HepG2 (cell line): Measurements from ENCODE around the gene KRTAP10-5. TPM values are rescaled to one million over a fixed set of nuclear protein-coding genes. Genes with fewer than 3 reads are reported as not detected.

ENCODE experiments used
- ATAC-seq: fragments of 200-7000 bp; cut with Tn5 transposase; 3 replicates; pipeline ENCODE4 v1.9.1; 2020; ENCODE audit warnings: mild to moderate bottlenecking, moderate library complexity
- BruUV-seq: library from RNA; stranded (reverse); fragments of 400-500 nt; replicated peaks from 2 replicates; lab custom pipeline; 2021; lab: Mats Ljungman, UMichigan
- CTCF ChIA-PET: fragments of 300-600 bp; formaldehyde crosslinking; extraction: SDS; loops from one replicate; lab custom pipeline; 2021; ENCODE audit warnings: low total read pairs, inconsistent platforms, low intra/inter-chr PET ratio; lab: Yijun Ruan, JAX
- POLR2A ChIA-PET: fragments of 350-600 bp; sonication (Branson Sonifier 250); formaldehyde crosslinking; loops from one replicate; lab custom pipeline; 2020; ENCODE audit warnings: antibody characterized with exemption, inconsistent platforms; lab: Yijun Ruan, JAX
- DNase-seq: peaks from one replicate; pipeline ENCODE4 v3.0.0-alpha.2; 2015; ENCODE audit warnings: low spot score
- FAIRE-seq: peaks from 3 replicates; lab custom pipeline; 2011; peaks lifted over from hg19 to GRCh38; lab: Jason Lieb, UNC
- H2AFZ ChIP-seq: one replicate; pipeline ENCODE4 v1.6.1; 2011; ENCODE audit warnings: low read length, inconsistent platforms
- H3K27ac ChIP-seq: fragments of 300-600 bp; 3 replicates; pipeline ENCODE4 v1.8.0; 2011; ENCODE audit warnings: mixed run types, mild to moderate bottlenecking, mixed read lengths, low read length, inconsistent platforms; ENCODE audit not compliant: insufficient read depth; ENCODE audit errors: extremely low read length
- H3K27me3 ChIP-seq, 2 experiments: fragments of 200-600 bp in 1 of 2; 2 replicates in 1 of 2; 3 replicates in 1 of 2; pipeline versions ENCODE4 v1.6.0 to v1.8.0; 2011; ENCODE audit warnings: low read length in 2 of 2, mild to moderate bottlenecking in 2 of 2, moderate library complexity in 2 of 2, inconsistent platforms in 1 of 2; ENCODE audit not compliant: insufficient read depth in 2 of 2, control insufficient read depth in 1 of 2
- H3K36me3 ChIP-seq, 2 experiments: fragments of 200-600 bp in 1 of 2; replicated peaks in 1 of 2; 2 replicates in 1 of 2; 3 replicates in 1 of 2; pipeline versions ENCODE4 v1.5.1 to v1.8.0; 2011; ENCODE audit warnings: low read length in 2 of 2, inconsistent platforms in 1 of 2; ENCODE audit not compliant: insufficient read depth in 2 of 2, control insufficient read depth in 1 of 2
- H3K4me1 ChIP-seq: 2 replicates; pipeline ENCODE4 v1.5.1; 2012; ENCODE audit warnings: low read length, inconsistent platforms; ENCODE audit not compliant: insufficient read depth
- H3K4me2 ChIP-seq: 2 replicates; pipeline ENCODE4 v1.6.0; 2011; ENCODE audit warnings: low read depth, low read length, inconsistent platforms
- H3K4me3 ChIP-seq, 3 experiments: fragments of 200-600 bp in 1 of 3; sonication (generic), shearing (Covaris generic) in 1 of 3; replicated peaks in 1 of 3; 2 replicates each; pipeline ENCODE4 v1.5.1; 2011 to 2016; ENCODE audit warnings: low read length in 3 of 3, inconsistent platforms in 2 of 3, low read depth in 2 of 3, mild to moderate bottlenecking in 2 of 3, control low read depth in 1 of 3, mixed read lengths in 1 of 3; ENCODE audit not compliant: insufficient read depth in 1 of 3
- H3K79me2 ChIP-seq: one replicate; pipeline ENCODE4 v1.6.1; 2011; ENCODE audit warnings: low read length, inconsistent platforms; ENCODE audit not compliant: insufficient read depth
- H3K9ac ChIP-seq: 2 replicates; pipeline ENCODE4 v1.6.0; 2011; ENCODE audit warnings: mild to moderate bottlenecking, low read depth, low read length, inconsistent platforms; ENCODE audit not compliant: insufficient read depth
- H3K9me3 ChIP-seq: 2 replicates; pipeline ENCODE4 v1.5.1; 2012; ENCODE audit warnings: mild to moderate bottlenecking, low read length
- H4K20me1 ChIP-seq: 2 replicates; pipeline ENCODE4 v1.6.0; 2011; ENCODE audit warnings: inconsistent platforms, mild to moderate bottlenecking, low read length, moderate library complexity; ENCODE audit not compliant: insufficient read depth
- ARID5B ChIP-seq: IDR thresholded peaks from 2 replicates; pipeline ENCODE4 v1.4.0; 2020; ENCODE audit warnings: mild to moderate bottlenecking, missing genetic modification reagents
- BHLHE40 ChIP-seq: IDR thresholded peaks from 2 replicates; pipeline ENCODE4 v1.6.1; 2011; ENCODE audit warnings: low read length, improper control_type of control experiment
- CBFB ChIP-seq: sonication (generic); formaldehyde crosslinking; IDR thresholded peaks from 2 replicates; pipeline ENCODE4 v1.4.0; 2020; ENCODE audit warnings: missing genetic modification reagents
- KAT8 ChIP-seq: IDR thresholded peaks from 2 replicates; pipeline ENCODE4 v1.6.1; 2016; ENCODE audit warnings: missing genetic modification reagents, missing compliant biosample characterization
- SATB2 ChIP-seq: sonication (generic); formaldehyde crosslinking; IDR thresholded peaks from 2 replicates; pipeline ENCODE4 v1.5.0; 2020; ENCODE audit warnings: missing genetic modification reagents
- TARDBP ChIP-seq: sonication (generic); formaldehyde crosslinking; IDR thresholded peaks from 2 replicates; pipeline ENCODE4 v1.8.0; 2022; ENCODE audit warnings: mild to moderate bottlenecking, missing genetic modification reagents
- TBP ChIP-seq: sonication (generic); formaldehyde crosslinking; IDR thresholded peaks from 2 replicates; pipeline ENCODE4 v1.5.0; 2020; ENCODE audit warnings: missing genetic modification reagents
- TOPORS ChIP-seq: sonication (generic); formaldehyde crosslinking; IDR thresholded peaks from 2 replicates; pipeline ENCODE4 v1.8.0; 2023; ENCODE audit warnings: mild to moderate bottlenecking, missing genetic modification reagents
- ZBTB10 ChIP-seq: sonication (generic); formaldehyde crosslinking; IDR thresholded peaks from 2 replicates; pipeline ENCODE4 v1.4.0; 2020; ENCODE audit warnings: missing genetic modification reagents, borderline replicate concordance
- ZNF543 ChIP-seq: sonication (generic); formaldehyde crosslinking; IDR thresholded peaks from 2 replicates; pipeline ENCODE4 v1.4.0; 2020; ENCODE audit warnings: mild to moderate bottlenecking, missing genetic modification reagents
- WGBS: methylation state at CpG from one replicate; pipeline ENCODE4 v1.1.6; 2017; ENCODE audit warnings: low lambda C conversion rate; 5-methylcytosine and 5-hydroxymethylcytosine counted together
- in situ Hi-C: cut with HindIII; loops from 2 replicates; pipeline ENCODE4 v1.10.0; 2017; ENCODE audit warnings: low pct_unique_long_range_greater_than_20kb; ENCODE audit not compliant: extremely low pct_ligation_motif_present
- intact Hi-C: fragments of 100-400 bp; cut with micrococcal nuclease; formaldehyde crosslinking; loops from one replicate; pipeline ENCODE4 v1.10.0; 2022; ENCODE audit not compliant: unreplicated experiment
- polyA plus RNA-seq, 8 experiments: library from polyadenylated mRNA; depleted of rRNA in 3 of 8; stranded (reverse) in 7 of 8; unstranded in 1 of 8; fragments of >200 nt; fragmentation: Illumina TruSeq in 4 of 8; extraction: Trizol in 4 of 8; gene quantifications; 2 replicates each; pipeline versions ENCODE4 v1.2.1 to v1.2.3, GENCODE V29; 2011 to 2016; ENCODE audit warnings: low read depth in 4 of 8, missing spikeins in 1 of 8, mixed read lengths in 1 of 8; ENCODE audit not compliant: insufficient read depth in 1 of 8
- total RNA-seq, 5 experiments: library from RNA; depleted of rRNA; stranded (reverse); fragments of >200 nt; fragmentation: Illumina TruSeq; extraction: Trizol; gene quantifications; 2 replicates each; pipeline ENCODE4 v1.2.3, GENCODE V29; 2016; ENCODE audit warnings: low read depth in 1 of 5
- TF ChIP-seq, protein P1 (sequence below): IDR thresholded peaks from 2 replicates; pipeline ENCODE4 v1.6.1; 2016; ENCODE audit warnings: mild to moderate bottlenecking, missing biosample characterization, missing genetic modification reagents
- TF ChIP-seq, protein P2 (sequence below): sonication (generic); formaldehyde crosslinking; IDR thresholded peaks from 2 replicates; pipeline ENCODE4; 2020; ENCODE audit warnings: missing genetic modification reagents, mild to moderate bottlenecking, borderline replicate concordance
- TF ChIP-seq, protein P3 (sequence below): sonication (generic); formaldehyde crosslinking; IDR thresholded peaks from 2 replicates; pipeline ENCODE4 v1.5.1; 2020; ENCODE audit warnings: missing genetic modification reagents, mild to moderate bottlenecking, borderline replicate concordance
- TF ChIP-seq, protein P4 (sequence below): sonication (generic); formaldehyde crosslinking; IDR thresholded peaks from 2 replicates; pipeline ENCODE4 v1.8.0; 2023; ENCODE audit warnings: mild to moderate bottlenecking, missing genetic modification reagents

The KRTAP10-5 gene
- total and polyA plus RNA-seq, 2 of the 13 experiments (the other 11 are each of a cell fraction or from before 2014, with no cell fraction given), result not detected

- ATAC-seq (no peak), DNase-seq (no peak), FAIRE-seq (no peak)
- Histone ChIP-seq H3K79me2 (no peaks in the 10 kb centered on the region), H3K36me3 (no peaks in the 10 kb centered on the region), H3K9me3 (no peaks in the 10 kb centered on the region), H3K27ac (no peak overlapping the region), H4K20me1 (no peaks in the 10 kb centered on the region), H3K4me2 (no peak overlapping the region), H3K4me1 (peaks cover 27% of the 10 kb centered on the region), H3K4me3 (no peak overlapping the region), H3K27me3 (peaks cover 0 to 1% of the 10 kb centered on the region in 2 experiments; a peak in 1 of 5 replicates), H3K9ac (no peak overlapping the region), H2AFZ (no peak overlapping the region)
- intact Hi-C loops, result no loop called here
- ChIA-PET CTCF (no interaction called here), POLR2A (no interaction called here)
- WGBS, result 87% methylated on average over 11 of the region's 11 CpGs
- in situ Hi-C loops, result no loop called here
- BruUV-seq, result no TSS peak
- no peak for TF ChIP-seq ZNF543 (CRISPR knock-in tag)
- no peak for TF ChIP-seq TOPORS (CRISPR knock-in tag)
- TF ChIP-seq BHLHE40, result no peak
- TF ChIP-seq TARDBP (CRISPR knock-in tag), result no peak
- TF ChIP-seq, protein P1, sequence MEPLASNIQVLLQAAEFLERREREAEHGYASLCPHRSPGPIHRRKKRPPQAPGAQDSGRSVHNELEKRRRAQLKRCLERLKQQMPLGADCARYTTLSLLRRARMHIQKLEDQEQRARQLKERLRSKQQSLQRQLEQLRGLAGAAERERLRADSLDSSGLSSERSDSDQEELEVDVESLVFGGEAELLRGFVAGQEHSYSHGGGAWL (CRISPR knock-in tag), result no peak
- TF ChIP-seq SATB2, result no peak
- TF ChIP-seq KAT8 (CRISPR knock-in tag), result no peak
- TF ChIP-seq TBP (CRISPR knock-in tag), result no peak
- TF ChIP-seq ARID5B (CRISPR knock-in tag), result no peak
- TF ChIP-seq CBFB, result no peak
- TF ChIP-seq, protein P2, sequence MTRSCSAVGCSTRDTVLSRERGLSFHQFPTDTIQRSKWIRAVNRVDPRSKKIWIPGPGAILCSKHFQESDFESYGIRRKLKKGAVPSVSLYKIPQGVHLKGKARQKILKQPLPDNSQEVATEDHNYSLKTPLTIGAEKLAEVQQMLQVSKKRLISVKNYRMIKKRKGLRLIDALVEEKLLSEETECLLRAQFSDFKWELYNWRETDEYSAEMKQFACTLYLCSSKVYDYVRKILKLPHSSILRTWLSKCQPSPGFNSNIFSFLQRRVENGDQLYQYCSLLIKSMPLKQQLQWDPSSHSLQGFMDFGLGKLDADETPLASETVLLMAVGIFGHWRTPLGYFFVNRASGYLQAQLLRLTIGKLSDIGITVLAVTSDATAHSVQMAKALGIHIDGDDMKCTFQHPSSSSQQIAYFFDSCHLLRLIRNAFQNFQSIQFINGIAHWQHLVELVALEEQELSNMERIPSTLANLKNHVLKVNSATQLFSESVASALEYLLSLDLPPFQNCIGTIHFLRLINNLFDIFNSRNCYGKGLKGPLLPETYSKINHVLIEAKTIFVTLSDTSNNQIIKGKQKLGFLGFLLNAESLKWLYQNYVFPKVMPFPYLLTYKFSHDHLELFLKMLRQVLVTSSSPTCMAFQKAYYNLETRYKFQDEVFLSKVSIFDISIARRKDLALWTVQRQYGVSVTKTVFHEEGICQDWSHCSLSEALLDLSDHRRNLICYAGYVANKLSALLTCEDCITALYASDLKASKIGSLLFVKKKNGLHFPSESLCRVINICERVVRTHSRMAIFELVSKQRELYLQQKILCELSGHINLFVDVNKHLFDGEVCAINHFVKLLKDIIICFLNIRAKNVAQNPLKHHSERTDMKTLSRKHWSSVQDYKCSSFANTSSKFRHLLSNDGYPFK (CRISPR knock-in tag), result no peak
- no peak for TF ChIP-seq ZBTB10 (CRISPR knock-in tag)
- TF ChIP-seq, protein P3, sequence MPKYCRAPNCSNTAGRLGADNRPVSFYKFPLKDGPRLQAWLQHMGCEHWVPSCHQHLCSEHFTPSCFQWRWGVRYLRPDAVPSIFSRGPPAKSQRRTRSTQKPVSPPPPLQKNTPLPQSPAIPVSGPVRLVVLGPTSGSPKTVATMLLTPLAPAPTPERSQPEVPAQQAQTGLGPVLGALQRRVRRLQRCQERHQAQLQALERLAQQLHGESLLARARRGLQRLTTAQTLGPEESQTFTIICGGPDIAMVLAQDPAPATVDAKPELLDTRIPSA (CRISPR knock-in tag), result no peak
- TF ChIP-seq, protein P4, sequence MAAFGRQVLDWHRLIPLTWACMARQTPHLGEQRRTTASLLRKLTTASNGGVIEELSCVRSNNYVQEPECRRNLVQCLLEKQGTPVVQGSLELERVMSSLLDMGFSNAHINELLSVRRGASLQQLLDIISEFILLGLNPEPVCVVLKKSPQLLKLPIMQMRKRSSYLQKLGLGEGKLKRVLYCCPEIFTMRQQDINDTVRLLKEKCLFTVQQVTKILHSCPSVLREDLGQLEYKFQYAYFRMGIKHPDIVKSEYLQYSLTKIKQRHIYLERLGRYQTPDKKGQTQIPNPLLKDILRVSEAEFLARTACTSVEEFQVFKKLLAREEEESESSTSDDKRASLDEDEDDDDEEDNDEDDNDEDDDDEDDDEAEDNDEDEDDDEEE (CRISPR knock-in tag), result no peak
Observed at GRCh38 chr21:44598061-44598460, 17.7 kb upstream of the KRTAP10-5 start.
